ENCODE measurements around the gene ECSCR. TPM values are rescaled to one million over a fixed set of nuclear protein-coding genes. Genes with fewer than 3 reads are reported as not detected.

Gene ECSCR
- total and polyA plus RNA-seq, 2 of the 8 experiments (the other 6 are each of a cell fraction or from before 2014, with no cell fraction given): 2.7 to 7.2 TPM

DNA sequence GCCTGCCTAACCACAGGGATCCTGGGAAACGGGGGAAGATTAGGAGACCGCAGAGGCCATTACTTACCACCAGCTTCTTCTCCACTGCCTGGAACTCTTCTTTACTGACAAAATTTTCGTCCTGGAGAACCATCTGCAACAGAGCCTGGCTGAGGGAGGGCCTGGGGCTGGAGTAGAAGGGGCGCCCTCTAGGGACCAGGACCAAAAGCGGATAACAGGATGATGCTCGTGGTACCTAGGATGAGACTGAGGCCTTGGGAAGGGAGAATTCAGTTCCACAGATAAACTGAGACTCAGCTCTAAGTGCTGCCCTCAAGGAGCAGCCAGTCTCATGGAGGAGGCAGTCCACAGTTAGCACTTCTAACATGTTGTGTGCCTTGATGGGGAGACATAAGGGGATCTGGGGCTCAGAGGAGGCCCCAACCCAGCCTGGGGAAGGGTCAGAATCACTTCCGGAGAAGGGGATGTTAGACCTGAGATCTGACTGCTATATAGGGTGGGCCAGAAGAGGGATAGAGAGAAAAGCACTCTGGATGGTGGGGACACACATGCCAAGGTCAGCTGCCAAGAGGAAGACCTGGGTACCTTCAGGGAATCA, 59.9 kb downstream of the ECSCR start:
- H2BK20ac ChIP-seq (ENCODE audit: low read length): no peak overlapping the region
- H3K4ac ChIP-seq (replicated peaks; ENCODE audit: insufficient read length, low read depth, low read length): no peak overlapping the region
- H3K36me3 ChIP-seq (ENCODE audit: control insufficient read depth in 2 of 4, insufficient read depth in 4 of 4, low read length in 3 of 4): peaks cover 0 to 6% (median 3%) of the 10 kb centered on the region in 4 experiments; a peak in 2 of 8 replicates
- H3K4me2 ChIP-seq (ENCODE audit: insufficient read depth in 1 of 2, low read depth in 2 of 2, low read length in 2 of 2): peak overlapping the region in 1 of 2 experiments; percentile 74; a peak in 1 of 4 replicates
- no peaks in the 10 kb centered on the region for H3K79me1 ChIP-seq (ENCODE audit: low read depth, low read length)
- no peak overlapping the region for H2BK15ac ChIP-seq (ENCODE audit: low read length)
- no peak overlapping the region for H4K5ac ChIP-seq (ENCODE audit: insufficient read length, low read depth, low read length)
- no peak overlapping the region for H3K9ac ChIP-seq (replicated peaks in 1 of 4; ENCODE audit: extremely low read depth in 1 of 4, low read depth in 3 of 4, low read length in 3 of 4)
- no peak overlapping the region for H2BK5ac ChIP-seq (ENCODE audit: low read depth, low read length)
- ChIA-PET CTCF (ENCODE audit: partially characterized antibody) (interaction anchor here (0.6 to 3.4 kb wide), 27 partner anchors 8 to 791 kb away, joined by 3 to 16 read pairs (median 4); partner anchors contain the start of genes CXXC5, DNAJC18 and SMIM33), POLR2A (ENCODE audit: partially characterized antibody) (interaction anchor here (1.0 to 2.8 kb wide), 12 partner anchors 9 to 122 kb away, joined by 3 to 16 read pairs (median 4); partner anchors contain the start of genes MATR3 and PAIP2)
- no peak overlapping the region for H3K14ac ChIP-seq (ENCODE audit: insufficient read length)
- H3K4me3 ChIP-seq (ENCODE audit: extremely low read depth in 1 of 4, insufficient read depth in 2 of 4, low read depth in 3 of 4, low read length in 4 of 4): no peak overlapping the region
- H3K79me2 ChIP-seq (ENCODE audit: control insufficient read depth in 1 of 2, insufficient read depth in 2 of 2, low read length in 2 of 2): no peaks in the 10 kb centered on the region; a peak in 2 of 4 replicates
- H2BK120ac ChIP-seq (replicated peaks; ENCODE audit: low read depth, low read length): no peak overlapping the region
- no peak overlapping the region for H4K91ac ChIP-seq (replicated peaks; ENCODE audit: insufficient read length, low read length)
- DNase-seq (ENCODE audit: low read depth in 1 of 2, low spot score in 2 of 2): peak in 1 of 2 experiments; percentile 77
- no peak overlapping the region for H2AK5ac ChIP-seq (ENCODE audit: low read depth, low read length)
- H3K27ac ChIP-seq (ENCODE audit: low read depth, low read length): no peak overlapping the region
- no peak overlapping the region for H2AFZ ChIP-seq (ENCODE audit: low read length)
- WGBS, 2 experiments (ENCODE audit: extremely low coverage in 1 of 2, insufficient coverage in 1 of 2, insufficient read length in 1 of 2, insufficient replicate concordance in 2 of 2, low coverage in 1 of 2, low lambda C conversion rate in 2 of 2, missing lambda C conversion rate in 1 of 2): 65% methylated on average over 7 of the region's 7 CpGs; no CpG with 5 or more reads in 1 of the 2 experiments
- H4K8ac ChIP-seq (ENCODE audit: extremely low read depth, insufficient read depth, low read length): no peak overlapping the region
- H3K4me1 ChIP-seq (replicated peaks in 1 of 4; ENCODE audit: control insufficient read depth in 3 of 4, insufficient read depth in 4 of 4, low read length in 3 of 4): peaks cover 0 to 8% (median 4%) of the 10 kb centered on the region in 4 experiments; a peak in 6 of 7 replicates
- TF ChIP-seq, protein P1, sequence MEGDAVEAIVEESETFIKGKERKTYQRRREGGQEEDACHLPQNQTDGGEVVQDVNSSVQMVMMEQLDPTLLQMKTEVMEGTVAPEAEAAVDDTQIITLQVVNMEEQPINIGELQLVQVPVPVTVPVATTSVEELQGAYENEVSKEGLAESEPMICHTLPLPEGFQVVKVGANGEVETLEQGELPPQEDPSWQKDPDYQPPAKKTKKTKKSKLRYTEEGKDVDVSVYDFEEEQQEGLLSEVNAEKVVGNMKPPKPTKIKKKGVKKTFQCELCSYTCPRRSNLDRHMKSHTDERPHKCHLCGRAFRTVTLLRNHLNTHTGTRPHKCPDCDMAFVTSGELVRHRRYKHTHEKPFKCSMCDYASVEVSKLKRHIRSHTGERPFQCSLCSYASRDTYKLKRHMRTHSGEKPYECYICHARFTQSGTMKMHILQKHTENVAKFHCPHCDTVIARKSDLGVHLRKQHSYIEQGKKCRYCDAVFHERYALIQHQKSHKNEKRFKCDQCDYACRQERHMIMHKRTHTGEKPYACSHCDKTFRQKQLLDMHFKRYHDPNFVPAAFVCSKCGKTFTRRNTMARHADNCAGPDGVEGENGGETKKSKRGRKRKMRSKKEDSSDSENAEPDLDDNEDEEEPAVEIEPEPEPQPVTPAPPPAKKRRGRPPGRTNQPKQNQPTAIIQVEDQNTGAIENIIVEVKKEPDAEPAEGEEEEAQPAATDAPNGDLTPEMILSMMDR (IDR thresholded peaks at IDR 0.05; ENCODE audit: control extremely low read depth in 1 of 3, insufficient read depth in 1 of 3, low read depth in 1 of 3, low read length in 3 of 3): peak in 2 of 3 experiments; percentile 71 to 88; a peak in 3 of 4 replicates
- TF ChIP-seq, protein P2, sequence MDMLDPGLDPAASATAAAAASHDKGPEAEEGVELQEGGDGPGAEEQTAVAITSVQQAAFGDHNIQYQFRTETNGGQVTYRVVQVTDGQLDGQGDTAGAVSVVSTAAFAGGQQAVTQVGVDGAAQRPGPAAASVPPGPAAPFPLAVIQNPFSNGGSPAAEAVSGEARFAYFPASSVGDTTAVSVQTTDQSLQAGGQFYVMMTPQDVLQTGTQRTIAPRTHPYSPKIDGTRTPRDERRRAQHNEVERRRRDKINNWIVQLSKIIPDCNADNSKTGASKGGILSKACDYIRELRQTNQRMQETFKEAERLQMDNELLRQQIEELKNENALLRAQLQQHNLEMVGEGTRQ (IDR thresholded peaks at IDR 0.05; ENCODE audit: low read length): no peak
- TF ChIP-seq RAD21 (IDR thresholded peaks at IDR 0.05 in 1 of 2, conservative IDR thresholded peaks at IDR 0.05 in 1 of 2; ENCODE audit: low read depth in 2 of 2, low read length in 2 of 2): peak; percentile 55 to 63
- peak; percentile 61; the same call in 1 of the 2 replicates for TF ChIP-seq KDM1A (IDR thresholded peaks at IDR 0.05; ENCODE audit: borderline replicate concordance, low read length)
- TF ChIP-seq CBX8 (IDR thresholded peaks at IDR 0.05; ENCODE audit: borderline replicate concordance, low read depth, low read length): no peak
- FAIRE-seq: no peak
- H3K18ac ChIP-seq (ENCODE audit: extremely low read depth, low read length): no peak overlapping the region
- peaks cover 0 to 1% of the 10 kb centered on the region in 2 experiments for H4K20me1 ChIP-seq (replicated peaks in 1 of 2; ENCODE audit: control insufficient read depth in 1 of 2, insufficient read depth in 2 of 2, low read length in 2 of 2)
- 0 out of 7 replicates have a peak, but pooled peaks cover 0 to 4% (median 0%) of the 10 kb centered on the region in 4 experiments for H3K27me3 ChIP-seq (replicated peaks in 1 of 4; ENCODE audit: control insufficient read depth in 3 of 4, extremely low read depth in 1 of 4, insufficient read depth in 3 of 4, low read length in 3 of 4)
- H2BK12ac ChIP-seq (ENCODE audit: low read depth, low read length): no peak overlapping the region
- H3K23ac ChIP-seq (ENCODE audit: insufficient read length): no peak overlapping the region
- peaks cover 4% of the 10 kb centered on the region; the same call in 1 of the 2 replicates for H3K23me2 ChIP-seq (ENCODE audit: low read depth, low read length)
- no peak overlapping the region for H3K56ac ChIP-seq (replicated peaks; ENCODE audit: insufficient read length, low read depth, low read length)
- no peaks in the 10 kb centered on the region for H3K9me3 ChIP-seq (ENCODE audit: insufficient read depth in 2 of 2, low read depth in 1 of 2, low read length in 1 of 2)
